ENCODE data around the gene RUNX1.

Gene RUNX1

DNA sequence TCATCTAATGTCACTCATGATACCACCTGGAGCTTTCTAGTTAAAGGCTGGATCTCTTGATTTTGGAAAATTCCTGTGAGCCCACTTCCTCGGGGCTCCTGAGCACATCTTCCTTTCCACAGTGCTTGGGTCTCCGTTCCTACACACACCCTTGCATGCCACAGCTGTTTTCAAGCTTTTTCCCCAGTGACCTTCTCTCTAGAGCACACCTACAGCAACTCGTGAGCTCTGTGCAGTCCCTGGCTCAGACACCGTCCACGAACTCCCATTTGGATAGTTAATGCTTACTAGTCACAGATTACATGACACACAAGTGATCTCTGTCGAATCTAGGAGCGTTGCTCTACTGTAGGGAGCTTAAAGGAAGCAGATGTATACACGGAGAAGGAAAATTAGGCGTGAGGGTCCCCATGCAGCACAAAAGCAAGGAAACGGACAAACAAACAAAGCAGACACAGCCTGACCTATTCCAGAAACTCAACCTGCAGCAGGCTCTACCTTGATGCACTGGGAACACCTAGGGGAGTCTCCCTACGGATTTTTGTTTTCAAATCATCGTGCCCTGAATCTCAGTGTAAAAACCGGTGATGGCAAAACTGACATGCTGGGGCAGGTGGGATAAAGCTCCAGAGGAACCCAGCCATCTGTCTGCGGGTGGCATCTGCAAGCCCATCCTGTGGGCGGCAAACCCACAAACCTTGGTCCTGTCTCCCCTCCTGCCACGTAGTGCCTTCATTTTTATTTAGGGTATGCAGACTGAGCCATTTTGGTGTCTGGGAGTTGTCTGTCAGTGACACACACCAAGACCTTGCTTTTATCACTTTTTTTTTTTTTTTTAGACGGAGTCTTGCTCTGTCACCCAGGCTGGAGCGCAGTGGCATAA is 177.8 kb downstream of the RUNX1 start:
- no peak for DNase-seq

GRCh38 chr21:34870246-34870645 is 178.9 kb downstream of the RUNX1 start:
- no peak for DNase-seq

- no peak for DNase-seq
Measured at GRCh38 chr21:34869545-34869944, 179.6 kb downstream of the RUNX1 start.

DNA sequence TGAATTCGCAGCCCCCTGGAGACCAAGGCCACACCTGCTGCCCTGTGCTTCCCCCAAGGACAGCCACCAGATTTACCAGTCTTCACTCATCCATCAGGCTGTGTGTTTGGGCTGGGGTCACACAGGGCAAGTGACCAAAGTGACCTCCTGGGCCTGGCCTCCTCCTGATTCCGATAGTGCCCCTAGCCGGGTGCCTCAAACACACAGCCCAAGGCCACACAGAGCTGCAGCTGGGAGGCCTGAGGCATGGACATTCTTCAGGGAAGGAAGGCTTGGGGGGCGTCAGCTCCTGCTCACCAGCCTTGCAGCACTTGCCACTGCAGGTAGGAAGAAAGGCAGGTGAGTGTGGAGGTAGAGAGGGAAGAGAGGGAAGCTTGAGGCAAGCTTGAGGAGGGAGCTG is 181.3 kb downstream of the RUNX1 start:
- no peak for DNase-seq

DNA sequence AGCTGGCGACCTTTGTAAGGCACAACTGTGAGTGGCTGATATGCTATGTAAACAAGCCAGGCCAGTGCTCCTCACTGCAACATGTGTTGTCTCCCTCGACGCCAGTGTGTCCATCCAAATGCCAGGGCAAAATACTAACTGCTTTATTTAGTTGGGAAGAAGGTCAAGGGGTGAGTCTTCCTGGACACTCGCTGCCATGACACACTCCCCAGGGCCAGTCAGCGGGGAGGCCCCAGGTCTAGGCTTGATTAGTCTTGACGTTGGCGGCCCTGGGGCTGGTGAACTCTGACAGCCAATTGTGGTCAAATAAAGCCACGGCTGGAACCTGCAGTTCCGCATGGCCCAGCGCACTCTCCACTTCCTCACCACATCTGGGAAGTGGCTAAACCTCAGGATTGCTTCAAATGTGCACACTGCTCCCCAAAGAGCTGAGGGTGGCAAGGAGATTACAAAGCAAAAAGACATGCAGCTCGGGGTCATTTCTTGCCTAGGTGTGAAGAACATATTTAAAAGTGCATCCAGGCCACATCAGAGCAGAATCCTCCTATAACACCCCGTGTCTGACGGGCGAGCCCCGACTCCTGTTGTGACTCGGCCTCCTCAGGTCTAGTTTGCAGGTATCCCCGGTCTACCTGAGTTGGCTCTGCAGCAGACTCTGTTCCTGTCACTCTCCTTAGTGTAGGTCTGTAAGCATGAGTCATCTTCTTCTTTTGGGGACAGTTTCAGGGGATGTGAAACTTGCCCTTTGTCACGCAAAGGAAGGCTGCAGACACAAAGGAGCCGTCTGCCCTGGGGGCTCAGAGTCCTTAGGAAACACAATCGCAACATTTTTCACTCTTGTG is 183.5 kb downstream of the RUNX1 start:
- peak; percentile 53 for DNase-seq

- no peak for DNase-seq
Measured at GRCh38 chr21:34864370-34865149, 184.5 kb downstream of the RUNX1 start.

DNA sequence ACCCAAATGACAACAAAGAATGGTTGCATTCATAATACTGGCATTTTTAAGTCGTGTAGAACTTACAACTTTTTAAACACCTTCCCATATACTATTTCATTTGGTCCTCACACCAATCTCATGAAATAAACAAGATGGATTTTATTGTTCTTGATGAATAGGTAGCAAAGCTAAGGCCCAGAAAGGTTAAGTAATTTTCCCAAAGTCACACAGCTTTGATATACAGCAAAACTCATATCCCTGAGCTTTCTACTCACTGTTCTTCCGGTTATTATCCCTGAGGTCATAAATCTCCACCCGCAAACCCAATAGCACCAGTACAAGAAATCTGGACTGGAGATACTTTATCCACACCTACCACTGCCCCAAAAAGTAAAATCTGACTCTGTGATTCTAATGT is 186.2 kb downstream of the RUNX1 start:
- DNase-seq, result no peak

- DNase-seq, result no peak
Measured at GRCh38 chr21:34861258-34861657, 187.8 kb downstream of the RUNX1 start.

GRCh38 chr21:34859976-34860653 is 189.0 kb downstream of the RUNX1 start:
- DNase-seq, result no peak

- no peak for DNase-seq
Measured at GRCh38 chr21:34858559-34858958, 190.5 kb downstream of the RUNX1 start.

DNA sequence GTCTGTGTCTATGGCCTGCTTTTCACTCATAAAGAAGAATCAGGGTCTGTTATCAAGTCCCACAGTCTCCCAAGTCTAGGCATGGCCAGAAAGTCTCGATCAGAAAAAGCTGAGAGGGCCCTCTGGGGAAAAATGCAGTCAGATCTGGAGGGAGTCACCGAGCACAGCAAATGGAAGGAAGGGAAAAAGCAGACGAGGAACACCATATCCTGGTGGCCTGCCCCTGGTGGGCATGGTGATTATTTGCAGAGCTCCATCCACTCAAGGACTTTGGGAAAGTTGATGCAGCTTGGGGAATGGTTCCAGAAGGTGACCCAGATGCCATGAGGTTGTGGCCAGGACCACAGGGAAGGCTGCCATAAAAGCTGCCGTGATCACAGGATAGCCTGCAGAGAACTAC is 191.2 kb downstream of the RUNX1 start:
- DNase-seq, result no peak

DNA sequence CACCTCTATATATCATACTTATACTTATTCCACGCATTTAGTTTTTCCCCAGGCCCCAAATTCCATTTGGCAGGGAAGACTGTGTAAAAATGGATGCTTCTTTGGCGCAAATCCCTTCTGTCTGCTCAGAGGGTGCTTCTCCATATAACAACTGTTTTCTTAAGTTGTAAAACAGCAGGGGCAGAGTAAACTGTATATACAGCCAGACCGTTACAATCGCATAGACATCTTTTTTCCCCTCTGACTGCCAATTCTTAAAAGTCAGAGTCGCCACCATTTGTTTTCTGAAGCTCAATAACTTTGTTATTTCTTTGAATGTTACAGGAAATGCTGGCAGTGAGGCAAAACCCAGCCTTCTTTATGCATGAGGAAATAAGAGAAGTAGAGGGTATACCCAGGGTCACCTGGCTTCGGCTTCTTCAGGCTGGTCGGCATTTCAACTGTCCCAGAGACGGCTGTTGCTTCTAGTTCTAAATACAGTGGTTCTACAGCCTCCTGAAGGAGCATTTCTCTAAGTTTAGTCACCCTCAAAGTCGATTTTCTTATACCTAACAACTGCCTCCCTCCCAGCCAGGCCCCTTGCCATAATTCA is 191.9 kb downstream of the RUNX1 start:
- DNase-seq, result no peak

DNA sequence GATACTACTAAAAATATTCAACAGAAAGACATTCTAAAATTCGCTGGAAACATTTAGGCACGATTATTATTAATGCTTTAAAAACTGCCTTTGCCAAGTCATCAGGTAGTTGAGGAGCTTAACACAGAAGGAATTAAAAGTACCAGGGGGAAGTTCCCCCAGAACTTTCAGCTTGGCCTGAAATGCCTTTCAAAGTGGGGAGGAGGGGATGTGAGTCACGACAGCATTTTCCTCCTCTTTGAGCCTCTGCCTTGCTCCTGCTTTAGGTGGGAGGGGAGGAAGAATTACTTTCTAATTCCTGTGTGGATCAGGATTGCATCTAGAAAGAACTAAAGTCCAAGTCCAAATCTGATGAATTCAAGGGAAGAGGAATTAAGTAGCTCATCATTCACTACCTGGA is 196.7 kb downstream of the RUNX1 start:
- no peak for DNase-seq

GRCh38 chr21:34850166-34850690 is 198.9 kb downstream of the RUNX1 start:
- no peak for DNase-seq

GRCh38 chr21:34846601-34847112 is 202.4 kb downstream of the RUNX1 start:
- no peak for DNase-seq

- peak; percentile 45 for DNase-seq
Measured at GRCh38 chr21:34845521-34846451, 203.3 kb downstream of the RUNX1 start.

GRCh38 chr21:34844924-34845238 is 204.2 kb downstream of the RUNX1 start:
- no peak for DNase-seq

DNA sequence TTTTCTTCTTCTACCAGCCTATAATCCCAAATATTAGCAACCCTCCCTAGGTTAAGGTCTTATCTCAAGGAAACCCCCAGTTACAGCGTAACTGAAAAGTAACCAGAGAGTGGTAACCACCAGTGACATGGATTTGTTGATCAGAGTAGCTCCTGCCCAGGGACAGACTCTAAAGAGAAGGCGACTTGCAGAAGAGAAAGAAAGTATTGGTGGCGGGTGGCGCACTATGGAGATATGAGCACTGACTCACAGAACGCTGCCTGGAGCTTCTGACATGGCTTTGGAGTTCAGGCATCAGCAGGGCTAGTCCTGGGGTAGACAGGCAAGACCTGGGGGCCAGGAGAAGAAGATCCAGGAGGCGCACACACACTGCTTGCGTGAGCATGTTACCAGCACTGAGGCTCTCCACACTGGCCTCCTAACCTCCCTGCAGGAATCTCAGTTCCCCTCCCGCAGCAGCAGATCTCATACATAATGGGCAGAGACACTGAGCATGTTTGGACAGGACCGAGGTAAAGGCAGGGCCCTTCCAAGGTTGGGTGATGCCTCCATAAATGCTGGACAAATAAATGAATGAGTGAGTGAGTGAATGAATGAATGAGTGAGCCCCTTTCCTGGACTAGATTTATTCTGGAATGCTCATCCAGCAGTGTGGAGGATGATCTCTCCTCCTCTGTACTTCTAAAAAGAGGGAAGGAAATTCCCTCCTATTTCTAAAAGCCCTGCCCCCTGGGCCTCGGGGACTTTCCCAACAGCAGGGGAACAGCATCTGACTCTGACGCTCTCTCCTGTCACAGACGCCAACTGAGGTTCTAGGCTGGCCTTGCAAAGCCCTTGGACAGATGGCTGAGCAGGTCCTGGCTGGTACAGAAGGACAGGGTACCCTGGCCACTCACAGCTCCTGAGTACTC is 204.8 kb downstream of the RUNX1 start:
- no peak for DNase-seq

DNA sequence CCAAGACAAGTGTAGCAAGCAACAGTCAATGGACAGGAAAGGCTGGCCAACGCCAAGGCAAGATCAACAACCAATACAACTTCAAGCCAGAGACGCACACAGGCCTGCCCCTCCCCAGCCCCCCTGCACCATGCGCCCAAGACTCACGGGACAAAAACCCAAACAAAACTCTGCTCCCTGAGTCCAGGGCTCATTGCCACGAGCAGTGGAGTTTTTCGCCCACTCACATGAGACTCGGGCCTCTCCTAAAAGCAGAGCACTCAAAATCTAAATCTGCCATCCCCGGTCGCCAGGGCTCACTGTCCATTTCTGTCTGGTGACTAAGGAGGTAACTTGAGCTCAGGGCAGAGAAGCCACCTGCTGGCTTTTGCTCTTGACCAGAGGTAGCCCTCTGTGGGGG is 205.5 kb downstream of the RUNX1 start:
- DNase-seq, result no peak

DNA sequence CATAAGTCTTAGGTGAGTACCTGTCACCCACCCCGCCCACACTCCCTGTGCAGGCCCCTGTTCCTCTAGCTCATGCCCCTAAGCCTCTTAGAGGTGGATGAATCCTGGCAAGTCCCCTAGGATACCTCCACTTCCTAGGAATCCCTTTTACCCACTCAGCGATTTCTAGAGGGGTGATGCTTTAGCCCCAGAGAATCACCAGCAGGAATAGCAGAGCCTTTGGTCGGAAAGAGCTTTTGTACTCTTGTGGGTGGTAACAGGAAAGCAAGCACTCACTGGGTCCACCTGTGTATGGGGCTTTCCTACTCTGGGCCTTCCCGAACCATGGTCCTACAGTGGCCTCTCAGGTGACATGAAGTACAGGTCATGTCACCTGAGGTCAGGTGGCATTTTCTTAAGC is 207.9 kb downstream of the RUNX1 start:
- DNase-seq, result no peak

Data from activated naive CD4-positive, alpha-beta T cell treated with Interleukin-2 at 50 U/mL for 16 hours (primary cell).